ENCODE data around the gene ARHGAP22.

The ARHGAP22 gene

DNA sequence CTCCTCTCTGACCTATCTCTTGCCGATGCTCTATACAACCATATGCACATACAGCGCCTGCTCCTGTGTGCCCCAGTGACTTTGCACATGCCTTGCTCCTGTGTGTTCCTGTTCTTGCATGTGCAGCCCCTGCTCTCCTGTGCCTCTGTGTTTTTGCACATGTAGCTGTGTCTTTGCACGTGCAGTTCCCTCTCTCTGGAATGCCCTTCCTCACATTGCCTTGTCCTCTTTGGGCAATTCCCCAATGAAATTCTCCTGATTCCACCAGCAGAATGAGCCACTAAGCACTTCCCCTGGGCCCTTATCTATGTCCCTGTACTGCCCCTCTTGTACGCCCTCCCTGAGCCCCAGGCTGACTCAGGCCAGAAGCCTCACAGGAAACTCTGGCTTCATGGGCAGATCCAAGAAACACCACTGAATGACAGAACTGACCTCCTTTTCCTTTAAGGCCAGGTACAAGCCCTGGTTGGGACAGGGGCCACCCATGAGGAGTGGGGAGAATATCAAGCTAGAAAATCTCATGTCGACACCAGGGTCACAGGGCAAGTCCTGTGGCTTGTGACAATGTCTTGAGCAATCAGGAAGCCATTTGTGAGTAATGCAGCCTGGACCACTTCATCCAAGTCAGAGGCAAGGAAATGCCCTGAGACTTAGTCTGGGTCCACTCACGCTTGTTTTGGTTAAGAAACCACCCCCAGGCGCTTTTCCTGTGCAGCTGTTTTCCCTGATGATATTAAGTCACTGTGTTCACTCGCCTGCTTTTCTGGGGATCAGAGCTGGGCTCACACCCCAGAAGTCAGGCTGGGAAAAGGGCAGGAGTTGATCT lies 1.9 kb upstream of the ARHGAP22 start:
- DNase-seq = no peak

DNA sequence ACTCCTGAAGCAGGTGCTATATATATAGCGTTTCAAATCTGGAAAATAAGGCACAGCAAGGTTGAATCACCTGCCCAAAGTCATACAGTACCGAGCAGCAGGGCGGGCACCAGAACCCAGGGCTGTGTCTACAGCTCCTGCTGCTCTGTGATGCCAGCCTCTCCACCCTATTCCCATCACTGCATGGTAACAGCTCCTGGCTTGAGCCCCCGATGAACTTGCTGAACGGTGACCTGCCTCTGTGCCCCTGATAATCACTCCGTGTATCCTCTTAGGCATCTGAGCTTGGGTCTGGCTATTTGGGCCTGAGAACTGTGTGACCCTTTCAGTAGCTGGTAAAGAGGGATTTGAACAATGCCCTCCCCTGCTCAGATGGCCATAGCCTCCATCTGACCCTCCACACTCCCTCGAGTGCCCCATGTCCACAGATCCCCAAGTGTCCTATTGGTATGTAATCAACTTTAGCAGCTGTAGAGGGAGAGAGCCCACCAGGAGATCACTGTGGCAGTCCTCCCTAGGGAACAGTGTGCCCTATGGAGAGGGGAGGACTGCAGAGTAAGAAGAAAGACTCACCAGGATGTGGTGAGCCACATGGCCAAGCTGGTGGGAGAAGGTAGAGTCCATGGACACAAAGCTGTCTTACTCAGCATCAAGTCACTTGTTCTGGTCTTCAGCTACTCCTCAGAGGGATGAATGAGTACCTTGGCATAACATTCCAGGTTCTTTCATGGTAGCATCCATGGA lies 1.1 kb upstream of the ARHGAP22 start:
- DNase-seq = no peak

DNA sequence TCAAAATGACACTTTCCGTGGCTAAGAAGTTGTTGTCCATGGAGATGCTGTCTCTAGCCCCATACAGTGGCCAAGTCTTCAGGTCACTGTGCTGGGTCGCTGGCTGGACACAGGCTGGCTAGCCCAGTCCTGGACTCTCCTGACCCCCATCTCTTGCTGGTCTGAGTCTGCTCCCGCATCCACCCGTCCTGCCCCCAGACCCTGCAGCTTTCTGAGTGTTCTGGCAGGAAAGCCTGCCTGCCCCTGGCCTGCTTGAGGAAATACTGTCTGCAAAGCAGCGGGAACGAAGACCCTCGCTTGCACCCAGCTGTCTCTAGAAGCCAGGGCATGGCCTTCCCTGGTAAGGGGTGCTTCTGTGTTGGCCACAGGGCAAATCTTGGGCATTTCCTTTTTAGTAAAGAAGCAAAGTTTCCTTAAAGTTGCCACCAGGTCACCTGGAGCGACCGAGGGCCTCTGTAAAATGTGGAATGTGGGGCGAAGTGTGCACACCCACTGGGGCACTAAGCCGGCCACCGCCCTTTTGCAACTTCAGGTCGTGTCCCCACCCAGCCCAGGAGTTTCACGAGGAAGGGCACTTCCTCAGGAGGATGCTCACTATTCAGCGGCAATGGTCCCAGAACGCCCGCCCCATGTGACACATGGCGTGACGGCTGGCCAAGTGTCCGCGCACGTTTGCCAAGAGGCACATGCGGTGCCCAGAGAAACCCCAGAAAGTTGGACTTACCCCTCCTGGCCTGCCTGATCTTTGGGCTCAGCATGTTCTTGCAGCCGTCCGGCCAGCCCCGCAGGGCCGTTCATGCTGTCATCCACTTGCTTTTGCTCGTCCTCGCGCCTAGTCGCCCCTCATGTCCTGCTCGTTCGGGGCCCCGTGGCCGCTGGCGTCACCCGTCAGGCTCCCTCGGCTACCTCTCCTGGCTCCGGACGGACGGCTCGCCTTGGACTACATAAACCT lies 558 bp downstream of the ARHGAP22 start:
- peak; percentile 42 for DNase-seq

DNA sequence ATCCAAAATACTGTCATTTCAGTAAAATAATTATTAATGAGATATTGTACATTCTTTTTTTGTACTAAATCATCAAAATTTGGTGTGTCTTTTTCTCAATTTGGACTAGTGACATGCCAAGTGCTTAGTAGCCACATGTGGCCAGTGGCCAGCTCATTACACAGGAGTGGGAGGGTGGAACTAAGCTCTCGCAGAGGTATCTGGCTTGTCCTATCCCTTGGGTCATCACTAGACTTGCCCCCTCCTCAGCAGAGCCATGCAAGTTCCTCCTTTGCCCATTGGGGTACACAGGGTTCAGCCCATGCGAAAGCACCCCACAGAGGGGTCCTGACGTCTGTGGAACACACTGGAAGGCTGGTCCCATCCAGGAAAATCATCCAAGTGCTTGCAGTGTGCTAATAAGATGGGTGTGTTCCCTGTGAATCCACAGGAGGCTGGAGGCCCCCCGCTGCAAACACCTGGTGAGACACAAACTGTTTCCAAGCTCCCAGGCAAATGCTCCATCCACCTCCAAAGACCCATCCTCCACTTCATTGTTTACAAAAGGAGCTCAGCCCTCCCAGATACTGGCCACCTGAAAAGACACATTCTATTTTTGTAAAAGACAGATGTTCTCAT lies 1.3 kb downstream of the ARHGAP22 start:
- peak; percentile 82 for DNase-seq

DNA sequence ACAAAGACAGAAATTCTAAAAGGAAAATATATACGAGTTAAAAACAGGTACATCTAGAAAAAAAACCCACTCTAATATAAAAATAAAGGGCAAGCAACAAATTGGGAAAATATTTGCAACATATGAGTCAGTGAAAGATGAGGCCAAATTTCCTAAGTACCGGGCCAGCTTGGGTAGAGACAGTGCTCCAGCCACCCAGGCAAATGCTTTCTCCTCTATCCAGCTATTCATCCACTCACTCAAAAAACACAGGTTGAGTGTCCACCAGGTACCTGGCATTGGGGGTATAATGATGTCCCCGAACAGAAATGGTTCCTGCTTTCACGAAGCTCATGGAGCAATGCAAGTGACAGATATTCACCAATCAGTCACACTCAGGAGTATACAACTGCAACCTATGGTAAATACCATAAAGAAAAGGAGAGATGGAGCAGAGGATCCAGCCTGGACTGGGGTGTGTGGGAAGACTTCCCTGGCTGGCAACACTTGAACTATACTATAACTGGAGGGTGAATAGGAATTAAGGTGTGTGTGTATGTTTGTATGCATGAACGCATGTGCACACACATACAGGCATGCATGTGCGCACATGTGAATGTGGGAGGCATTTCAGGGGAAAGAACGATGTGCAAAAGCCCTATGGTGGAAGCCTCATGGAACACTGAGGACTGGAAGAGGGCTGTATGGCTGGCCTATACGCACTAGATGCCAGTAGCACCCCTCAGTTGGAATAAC lies 2.3 kb downstream of the ARHGAP22 start:
- DNase-seq = peak; percentile 3

DNA sequence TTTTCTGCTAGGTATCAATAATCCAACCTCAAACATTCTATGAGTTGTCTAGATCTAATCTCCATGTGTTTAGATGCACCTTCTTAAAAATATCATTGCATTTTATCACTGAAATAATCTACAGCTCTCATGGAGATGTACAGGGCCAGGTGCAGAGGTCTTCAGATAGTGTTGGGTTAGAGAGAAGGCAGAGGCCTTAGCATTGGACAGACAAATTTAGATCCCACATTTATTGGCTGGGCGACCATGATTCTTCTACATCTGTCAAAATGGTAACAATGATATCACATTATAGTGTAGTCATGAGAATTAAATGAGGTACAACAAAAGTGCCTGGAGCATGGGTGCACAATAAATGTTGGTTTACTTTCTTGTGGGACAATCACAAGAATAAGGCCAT lies 3.1 kb downstream of the ARHGAP22 start:
- no peak for DNase-seq

DNA sequence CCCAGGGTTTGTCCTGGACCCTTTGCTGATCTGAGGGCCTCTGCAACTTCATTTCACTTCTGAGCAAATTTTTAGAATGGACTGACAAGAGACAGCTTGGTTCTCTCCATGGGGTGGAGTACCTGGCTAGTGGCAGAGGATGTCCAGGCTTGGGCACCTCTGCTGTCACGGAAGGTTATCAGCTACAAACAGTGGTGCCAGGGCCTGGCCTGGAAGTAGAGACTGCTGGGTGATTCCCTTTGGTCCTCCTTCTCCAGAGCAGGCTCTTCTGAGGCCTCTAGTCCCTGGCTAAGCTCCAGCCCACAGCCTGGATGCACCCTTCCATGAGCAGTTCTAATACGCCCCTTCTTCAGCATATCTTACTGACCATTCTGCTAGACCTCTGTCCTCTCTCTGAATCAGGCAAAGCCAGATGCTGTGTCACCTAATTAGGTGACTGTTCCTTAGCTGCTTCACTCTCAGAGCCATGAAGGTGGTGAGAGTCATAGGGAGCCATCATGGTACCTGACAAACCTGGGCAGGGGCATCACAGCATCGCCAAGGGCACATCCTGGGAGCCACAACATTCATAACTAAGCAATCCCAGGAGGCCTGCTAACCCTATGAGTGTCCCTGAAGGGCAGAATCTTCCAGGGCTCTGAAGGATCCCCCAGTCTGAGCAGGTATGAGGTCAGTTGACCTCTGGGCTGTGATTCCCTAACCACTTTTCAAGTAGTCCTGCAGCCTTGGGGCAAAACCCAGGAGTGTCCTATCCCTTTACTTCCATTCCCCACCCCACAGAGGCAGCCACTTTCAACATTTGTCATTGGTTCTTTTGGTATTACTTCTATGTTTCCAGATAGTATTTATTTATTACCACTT lies 4.0 kb downstream of the ARHGAP22 start:
- DNase-seq = peak; percentile 22

DNA sequence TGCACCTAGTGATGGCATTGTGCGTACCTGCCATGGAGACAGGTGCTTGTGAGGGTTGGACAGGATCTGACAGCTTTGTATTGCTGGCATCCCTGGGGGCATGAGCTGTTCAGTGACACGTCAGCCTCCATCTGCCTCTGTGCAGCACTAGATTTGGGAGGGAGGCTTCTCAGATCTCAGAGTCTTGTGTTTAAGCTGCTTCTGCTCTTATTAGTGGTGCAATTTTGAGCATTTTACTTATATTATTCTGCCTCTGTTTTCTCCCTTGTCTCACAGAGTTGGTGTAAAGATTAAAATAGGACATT lies 5.1 kb downstream of the ARHGAP22 start:
- peak; percentile 87 for DNase-seq

DNA sequence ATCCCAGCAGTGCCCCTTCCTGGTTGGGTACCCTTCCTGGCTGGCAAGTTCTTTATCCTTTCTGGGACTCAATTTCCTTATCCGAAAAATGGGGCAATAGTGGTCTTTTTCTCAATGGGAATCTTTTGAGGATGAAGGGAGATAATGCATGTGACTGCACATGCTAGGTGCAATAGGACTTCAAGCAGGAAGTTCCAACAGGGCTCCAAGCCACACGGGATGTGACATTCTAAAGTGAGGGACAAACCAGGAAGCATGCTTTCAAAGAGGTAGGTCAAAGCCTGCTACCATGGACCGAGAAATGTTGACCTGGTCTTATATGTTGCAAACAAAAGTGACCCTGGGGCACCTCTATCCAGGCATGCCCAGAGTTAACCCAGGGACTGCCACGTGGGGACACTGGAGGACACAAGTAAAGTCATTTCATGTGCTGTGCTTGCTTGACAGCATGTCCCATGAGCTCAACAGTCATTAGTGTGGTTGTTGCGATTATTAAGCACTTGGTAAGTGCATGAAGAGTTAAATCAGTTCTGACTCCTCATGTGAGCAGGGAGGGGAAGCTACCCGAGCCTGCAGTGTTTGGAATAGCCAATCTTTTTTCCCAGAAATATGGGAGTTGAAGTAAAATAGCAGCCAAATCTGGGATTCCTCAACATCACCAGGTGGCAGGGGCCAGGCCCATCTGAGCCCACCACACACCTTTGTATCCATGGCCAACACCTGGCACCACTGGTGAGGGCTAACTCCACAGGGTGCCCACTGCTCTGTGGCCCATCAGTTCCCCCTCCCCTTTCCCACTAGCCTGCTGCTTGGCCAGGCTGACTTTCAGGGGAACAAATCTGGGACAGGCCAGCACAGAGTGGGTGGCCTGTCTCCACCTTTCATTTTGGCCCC lies 5.7 kb downstream of the ARHGAP22 start:
- DNase-seq = peak; percentile 28

DNA sequence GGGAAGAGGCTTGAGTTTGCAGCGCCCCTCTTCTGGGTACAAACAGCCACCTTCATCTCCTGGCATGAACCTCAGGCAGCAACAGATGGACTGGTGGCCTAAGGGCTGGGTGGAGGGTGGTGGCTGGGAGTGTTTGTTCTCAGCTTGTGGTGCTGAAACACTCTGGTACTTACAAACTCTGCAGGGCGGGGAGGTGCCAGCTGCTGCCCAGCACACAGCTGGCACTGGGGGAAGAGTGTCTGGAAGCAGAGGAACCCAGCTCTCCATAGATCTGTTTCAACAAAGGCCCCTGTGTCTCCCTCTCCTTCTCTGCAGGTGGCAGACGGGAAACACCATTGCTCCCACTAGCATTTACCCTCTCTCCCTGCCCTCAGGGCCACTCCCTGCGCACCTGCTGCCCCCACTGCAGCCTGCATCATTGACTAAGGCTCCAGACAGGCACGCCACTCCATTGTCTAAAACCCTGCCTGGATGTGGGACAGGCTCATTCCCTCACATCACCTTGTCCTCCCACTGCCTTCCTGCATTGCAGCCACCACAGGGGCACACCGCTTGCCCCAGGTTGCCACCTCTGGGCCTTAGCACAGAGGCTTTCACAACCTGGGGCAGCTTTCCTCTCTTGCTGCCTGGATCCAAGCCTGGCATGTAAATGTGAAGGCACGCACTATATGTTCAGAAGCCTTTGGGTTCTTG lies 6.5 kb downstream of the ARHGAP22 start:
- DNase-seq = peak; percentile 97

DNA sequence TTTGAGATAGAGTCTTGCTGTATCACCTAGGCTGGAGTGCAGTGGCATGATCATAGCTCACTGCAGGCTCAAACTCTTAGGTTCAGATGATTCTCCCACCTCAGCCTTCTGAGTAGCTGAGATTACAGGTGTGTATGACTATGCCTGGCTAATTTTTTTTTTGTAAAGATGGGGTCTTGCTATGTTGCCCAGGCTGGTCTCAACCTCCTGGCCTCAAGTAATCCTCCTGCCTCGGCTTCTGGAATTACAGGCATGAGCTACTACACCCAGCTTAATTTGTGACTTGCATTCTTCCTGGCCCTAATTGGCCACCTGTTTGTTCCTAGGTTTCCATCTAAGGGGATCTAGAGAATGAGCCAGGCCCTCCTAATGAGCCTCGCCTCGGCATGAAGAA lies 9.3 kb downstream of the ARHGAP22 start:
- DNase-seq = peak; percentile 48

DNA sequence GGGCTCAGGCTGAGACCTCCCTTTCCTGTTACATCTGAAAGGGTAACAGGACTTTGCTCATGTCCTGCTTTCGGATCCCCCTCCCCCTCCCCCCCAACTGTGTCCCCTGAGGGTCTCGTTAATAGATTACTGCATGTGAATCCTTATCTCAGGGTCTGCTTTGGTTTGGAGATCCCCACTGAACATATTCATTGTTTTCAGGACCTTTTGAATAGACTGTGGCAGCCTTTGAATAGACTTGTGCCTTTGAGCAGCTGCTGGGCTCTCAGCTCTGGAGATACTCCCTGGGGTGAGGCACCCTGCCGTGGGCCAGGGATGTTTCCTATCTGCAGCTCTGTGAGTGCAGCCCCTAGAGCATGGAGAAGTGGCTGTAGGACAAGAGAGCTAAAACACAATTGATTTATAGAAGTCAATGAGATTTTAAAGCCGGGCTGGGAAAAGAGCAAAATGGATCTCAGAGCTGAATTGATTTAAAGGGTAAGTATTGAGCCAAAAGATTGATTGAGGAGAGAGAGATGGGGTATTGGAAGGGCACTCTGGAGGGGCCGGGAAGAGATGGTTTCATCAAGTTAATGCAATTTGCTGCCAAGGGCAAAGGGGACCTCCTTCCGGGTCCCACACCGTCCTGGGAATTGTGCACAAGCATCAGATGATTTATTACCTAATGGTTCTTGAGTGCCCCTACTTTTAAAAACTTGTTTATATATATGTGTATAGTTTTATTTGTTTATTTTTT lies 9.9 kb downstream of the ARHGAP22 start:
- peak; percentile 79 for DNase-seq

DNA sequence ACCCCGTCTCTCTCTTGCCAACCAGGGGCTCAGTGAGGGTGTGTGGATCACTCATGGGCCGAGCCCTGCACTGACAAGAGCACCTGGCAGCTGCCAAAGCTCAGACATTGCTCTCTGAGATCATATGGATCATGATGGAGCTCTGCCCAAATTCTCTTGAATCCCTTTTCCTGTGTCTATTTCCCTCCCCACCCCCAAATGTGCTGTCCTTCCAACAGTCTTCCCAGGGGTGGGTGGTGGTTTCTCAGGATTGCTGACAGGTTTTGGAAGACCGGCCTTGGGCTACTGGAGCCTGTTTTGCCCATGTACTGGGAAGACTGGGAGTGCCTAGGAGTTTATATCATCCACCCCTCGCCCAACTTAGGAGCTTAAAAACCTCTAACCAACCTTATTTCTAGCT lies 10.5 kb downstream of the ARHGAP22 start:
- DNase-seq = peak; percentile 11

DNA sequence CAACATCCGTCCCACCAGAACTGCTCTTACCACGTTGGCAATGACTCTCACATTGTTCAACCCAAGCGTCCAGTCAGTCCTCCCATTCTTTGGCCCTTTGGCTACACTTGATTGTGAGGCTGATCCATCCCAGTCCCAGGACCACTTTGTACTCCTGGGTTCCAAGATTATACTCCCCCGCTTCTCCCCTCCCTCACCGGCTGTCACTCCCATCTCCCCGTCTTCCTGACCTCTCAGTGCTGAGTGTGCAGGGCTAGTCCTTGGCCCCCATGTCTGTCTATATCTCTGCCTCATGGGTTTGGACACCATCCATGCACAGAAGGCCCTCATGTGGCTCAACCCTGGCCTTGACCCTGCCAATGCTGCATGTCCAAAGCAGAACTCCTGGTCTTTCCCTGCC lies 12.5 kb downstream of the ARHGAP22 start:
- DNase-seq = no peak

DNA sequence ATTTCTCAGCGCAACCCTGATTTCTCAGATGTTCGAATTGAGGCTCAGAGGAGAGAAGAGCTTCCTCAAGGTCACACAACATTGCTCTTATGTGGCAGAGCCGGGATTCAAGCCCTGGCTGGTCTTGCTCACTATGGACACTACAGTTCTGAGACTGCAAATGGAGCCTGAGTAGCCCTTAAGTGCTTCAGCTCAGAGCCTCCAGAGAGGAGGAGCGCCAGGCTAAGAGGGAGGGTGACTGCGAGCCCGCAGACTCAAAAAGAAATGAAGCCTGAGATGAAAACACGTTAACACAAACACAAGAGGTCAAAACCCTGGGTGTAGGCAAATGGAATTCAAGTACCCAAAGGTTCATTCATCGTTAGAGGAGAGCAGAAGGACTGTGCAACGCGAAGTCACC lies 13.9 kb downstream of the ARHGAP22 start:
- no peak for DNase-seq

DNA sequence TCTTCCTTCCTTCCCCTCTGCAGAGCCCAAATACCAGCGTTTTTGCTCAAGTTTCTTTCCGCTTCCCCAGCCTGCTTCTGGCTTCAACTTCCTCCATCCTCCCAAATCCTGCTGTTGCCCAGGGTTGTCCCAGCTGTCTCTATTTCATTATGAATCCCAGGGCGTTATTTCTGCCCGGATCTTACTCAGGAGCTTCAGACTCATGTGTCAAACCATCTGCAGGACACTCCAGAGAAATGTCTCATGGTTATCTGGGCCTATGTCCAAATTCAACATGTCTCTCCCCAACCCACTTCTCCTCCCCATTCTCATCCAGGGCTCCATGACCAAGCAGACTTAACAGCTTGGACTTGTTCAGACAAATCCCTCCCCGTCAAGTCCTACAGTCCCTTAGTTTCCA lies 15.6 kb downstream of the ARHGAP22 start:
- no peak for DNase-seq

DNA sequence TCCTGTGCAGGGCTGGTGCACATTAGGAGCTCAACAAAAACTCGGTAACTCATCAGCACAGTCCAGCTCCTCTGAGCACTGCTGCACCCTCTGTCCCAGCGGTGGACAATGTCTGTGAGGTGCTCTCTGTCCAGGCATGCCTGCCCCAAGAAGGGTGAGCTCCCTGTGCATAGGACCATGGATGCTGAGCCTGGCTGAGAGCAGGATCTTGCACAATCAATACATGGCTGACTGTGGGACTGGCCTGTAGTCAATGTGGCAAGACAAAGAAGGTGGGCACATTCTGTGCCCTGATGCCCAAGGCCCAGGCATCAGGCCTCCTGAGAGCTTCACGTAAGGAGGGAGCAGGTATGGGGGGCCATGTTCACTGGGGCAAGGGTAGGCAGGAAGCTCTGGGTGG lies 17.1 kb downstream of the ARHGAP22 start:
- no peak for DNase-seq

DNA sequence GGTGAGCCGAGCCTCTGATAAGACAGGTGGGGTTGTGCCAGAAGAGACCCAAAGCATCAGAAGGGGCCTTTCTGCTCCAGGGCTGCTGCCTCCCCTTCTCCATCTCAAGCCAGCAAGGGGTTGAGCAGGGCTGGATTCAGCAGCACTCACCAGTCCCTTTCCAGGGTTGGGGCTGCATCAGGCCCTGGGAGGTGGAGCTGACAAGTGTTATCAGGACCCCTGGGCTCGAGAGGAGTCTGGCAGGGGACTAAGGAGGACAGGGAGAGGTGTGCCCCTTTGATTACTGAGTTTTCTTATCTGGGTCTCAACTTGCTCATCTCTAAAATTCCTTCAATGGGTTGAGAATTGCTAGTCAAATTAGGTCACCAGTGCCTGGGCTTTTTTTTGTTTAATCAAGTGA lies 17.8 kb downstream of the ARHGAP22 start:
- no peak for DNase-seq

DNA sequence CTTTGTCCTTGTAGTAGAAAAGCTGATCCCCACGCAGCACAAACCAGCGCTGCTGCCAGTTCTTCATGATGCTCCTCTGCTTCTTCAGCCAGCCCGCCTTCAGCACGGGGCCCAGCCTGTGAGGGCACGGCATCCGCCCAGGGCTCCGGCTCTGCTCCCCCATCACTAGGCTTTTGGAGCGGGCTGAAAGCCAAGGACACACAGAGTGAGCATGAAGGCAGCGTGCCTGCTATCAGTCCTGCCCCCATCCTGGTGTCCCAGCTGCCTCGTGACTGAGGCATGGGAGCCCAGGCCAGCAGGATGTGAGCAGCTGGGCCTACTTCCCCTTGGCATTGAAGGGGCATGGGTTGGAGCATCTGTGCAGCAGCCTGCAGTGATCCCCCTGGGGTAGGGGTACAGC lies 21.9 kb downstream of the ARHGAP22 start:
- DNase-seq = no peak
